GM12878 (cell line): ENCODE measurements around the gene LETM1. TPM values are rescaled to one million over a fixed set of nuclear protein-coding genes. Genes with fewer than 3 reads are reported as not detected.

Experiments
- CHD1 ChIP-seq: IDR thresholded peaks from 2 replicates; pipeline ENCODE4 v1.6.1; 2012; ENCODE audit warnings: low read depth, low read length, improper control_type of control experiment
- CUX1 ChIP-seq: IDR thresholded peaks from 2 replicates; pipeline ENCODE4 v1.6.1; 2012; ENCODE audit warnings: improper control_type of control experiment, low read depth, low read length; ENCODE audit not compliant: insufficient replicate concordance
- E2F4 ChIP-seq: IDR thresholded peaks from 2 replicates; pipeline ENCODE4 v1.6.1; 2012; ENCODE audit warnings: low read depth, low read length, improper control_type of control experiment
- IRF5 ChIP-seq: fragments of 450-650 bp; IDR thresholded peaks from 2 replicates; pipeline ENCODE4 v1.6.1; 2017; ENCODE audit warnings: borderline replicate concordance
- NR2F1 ChIP-seq: fragments of 450-650 bp; conservative IDR thresholded peaks from 2 replicates; pipeline ENCODE4 v1.6.1; 2017; ENCODE audit warnings: mild to moderate bottlenecking
- PAX5 ChIP-seq: IDR thresholded peaks from 2 replicates; pipeline ENCODE4 v1.6.1; 2011; ENCODE audit warnings: low read depth, low read length, borderline replicate concordance
- POU2F2 ChIP-seq: IDR thresholded peaks from 3 replicates; pipeline ENCODE4 v1.6.1; 2011; ENCODE audit warnings: low read depth, mild to moderate bottlenecking, low read length, borderline replicate concordance
- RAD51 ChIP-seq: fragments of 450-650 bp; IDR thresholded peaks from 2 replicates; pipeline ENCODE4 v1.6.1; 2016; ENCODE audit warnings: moderate library complexity, mild to moderate bottlenecking, inconsistent platforms
- USF2 ChIP-seq: IDR thresholded peaks from 2 replicates; pipeline ENCODE4 v1.6.1; 2011; ENCODE audit warnings: low read depth, low read length, improper control_type of control experiment, borderline replicate concordance
- ZNF217 ChIP-seq: fragments of 450-650 bp; IDR thresholded peaks from 2 replicates; pipeline ENCODE4 v1.6.1; 2017; ENCODE audit warnings: antibody characterized with exemption, mild to moderate bottlenecking
- ZNF274 ChIP-seq: IDR thresholded peaks from one replicate; pipeline ENCODE4 v1.8.0; 2011; ENCODE audit not compliant: insufficient read length, insufficient read depth
- ZNF592 ChIP-seq: fragments of 450-650 bp; IDR thresholded peaks from 2 replicates; pipeline ENCODE4 v1.6.1; 2017; ENCODE audit warnings: mild to moderate bottlenecking, moderate library complexity
- polyA plus RNA-seq, 11 experiments: library from polyadenylated mRNA; depleted of rRNA in 4 of 11; unstranded in 6 of 11; stranded (reverse) in 5 of 11; fragments of >200 nt; fragmentation: Nextera tagmentation in 4 of 11; fragmentation: Illumina TruSeq in 1 of 11; extraction: Ambion mirVana in 4 of 11; extraction: Trizol in 1 of 11; gene quantifications; 1 replicate in 1 of 11; 2 replicates in 10 of 11; pipeline versions ENCODE4 v1.2.1 to v1.2.3, GENCODE V29; 2011 to 2016; ENCODE audit warnings: inconsistent platforms in 2 of 11, missing spikeins in 2 of 11, low read depth in 1 of 11
- total RNA-seq, 4 experiments: library from RNA; depleted of rRNA in 3 of 4; stranded (reverse); fragments of >200 nt in 3 of 4; fragmentation: Illumina TruSeq in 1 of 4; extraction: Trizol in 1 of 4; gene quantifications; 2 replicates each; pipeline versions ENCODE4 v1.2.1 to v1.2.3, GENCODE V29; 2013 to 2021

Gene LETM1
- total and polyA plus RNA-seq, 10 of the 15 experiments (the other 5 are each of a cell fraction or from before 2014, with no cell fraction given), result 2.6 to 65.2 (median 30.2) TPM

GRCh38 chr4:1872870-1873269 lies 16.9 kb upstream of the LETM1 start (continued):
- TF ChIP-seq PAX5 (no peak), RAD51 (no peak), CHD1 (no peak), USF2 (no peak), ZNF217 (no peak), IRF5 (no peak), ZNF274 (no peak), ZNF592 (no peak), POU2F2 (0 out of 3 replicates have a peak, but pooled peaks have one; percentile 52), E2F4 (no peak), NR2F1 (no peak), CUX1 (no peak)
- TF ChIP-seq, all 136 proteins: peak for 13
